ENCODE data around the gene CISTR.

CISTR gene

DNA sequence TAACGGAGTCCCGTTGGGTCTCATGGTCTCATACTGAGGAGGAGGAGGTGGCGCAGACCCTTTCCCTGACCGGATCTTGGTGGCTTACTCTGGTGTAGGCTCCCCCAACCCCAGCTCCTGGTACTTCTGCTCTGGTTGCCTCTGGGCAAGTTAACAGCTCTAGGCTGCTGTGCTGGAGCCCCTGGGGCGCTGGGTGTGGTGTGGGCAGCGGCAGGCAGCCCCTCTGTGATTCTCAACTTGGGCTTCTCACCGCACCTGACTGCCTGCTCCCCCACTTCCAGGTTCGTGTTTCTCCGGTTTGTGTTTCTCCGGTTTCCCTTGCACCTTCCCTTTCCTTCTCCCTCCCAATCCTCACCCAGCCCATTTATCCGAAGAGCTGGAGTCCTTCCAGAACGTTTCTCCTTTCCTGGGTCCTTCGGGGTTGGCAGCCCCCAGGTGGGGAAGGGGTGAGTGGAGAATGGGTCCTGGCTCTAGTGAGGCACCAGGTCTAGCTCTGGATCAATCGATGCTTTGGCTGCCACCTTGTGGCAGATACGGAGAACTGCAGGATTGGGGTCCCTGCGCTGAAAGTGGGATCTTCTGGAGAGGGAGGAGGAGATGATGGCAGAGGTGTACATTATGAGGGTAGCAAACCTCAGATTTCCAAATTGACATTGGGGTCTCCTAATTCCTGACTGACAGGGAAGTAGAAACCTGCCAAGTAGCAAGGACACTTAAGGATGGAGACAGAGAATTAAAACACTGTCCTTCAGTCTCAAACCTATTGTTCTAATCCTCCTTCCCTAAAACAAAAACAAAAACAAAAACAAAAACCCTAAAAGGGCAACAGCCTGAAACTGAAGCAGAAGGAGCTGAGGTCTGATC lies 8.3 kb downstream of the CISTR start:
- Histone ChIP-seq H3K4me3 (ENCODE audit: low read depth, low read length) (no peak overlapping the region), H3K4me1 (ENCODE audit: control insufficient read depth, insufficient read depth, low read length) (peaks cover 7% of the 10 kb centered on the region), H3K36me3 (ENCODE audit: control insufficient read depth in 2 of 2, insufficient read depth in 1 of 2, low read length in 2 of 2) (no peaks in the 10 kb centered on the region), H3K9me3 (ENCODE audit: control insufficient read depth, insufficient read depth, low read depth, low read length) (no peaks in the 10 kb centered on the region), H3K27ac (ENCODE audit: extremely low read depth, low read depth, low read length) (no peak overlapping the region)
- ChIA-PET POLR2A (interaction anchor here (0.6 to 1.2 kb wide), 3 partner anchors 21 to 41 kb away, joined by 3 read pairs; no protein-coding TSS in a partner anchor), CTCF (interaction anchor here (0.6 to 12.6 kb wide), 31 partner anchors 14 to 678 kb away, joined by 3 to 915 read pairs (median 4); partner anchors contain the start of genes ATP5MC2, CALCOCO1, HOTAIR and HOXC10)
- TF ChIP-seq ZNF623 (tag by site-specific recombination; IDR thresholded peaks at IDR 0.05) = no peak
- no peak for TF ChIP-seq TRIM28 (IDR thresholded peaks at IDR 0.05; ENCODE audit: borderline replicate concordance, low read length)
- no peak for TF ChIP-seq ZNF324 (tag by site-specific recombination; IDR thresholded peaks at IDR 0.05)
- no peak for TF ChIP-seq ZNF18 (tag by site-specific recombination; IDR thresholded peaks at IDR 0.05)
- no peak for TF ChIP-seq ZFP41 (tag by site-specific recombination; IDR thresholded peaks at IDR 0.05; ENCODE audit: borderline replicate concordance)
- no peak for TF ChIP-seq ZNF571 (tag by site-specific recombination; IDR thresholded peaks at IDR 0.05)
- peak; percentile 30; the same call in 1 of the 2 replicates for TF ChIP-seq ZNF366 (tag by site-specific recombination; conservative IDR thresholded peaks at IDR 0.05)
- no peak for TF ChIP-seq ZBTB8A (tag by site-specific recombination; IDR thresholded peaks at IDR 0.05)
- TF ChIP-seq KLF10 (tag by site-specific recombination; IDR thresholded peaks at IDR 0.05) = no peak
- no peak for TF ChIP-seq ZBTB7A (tag by site-specific recombination; IDR thresholded peaks at IDR 0.05; ENCODE audit: low read depth)
- TF ChIP-seq, protein P1, sequence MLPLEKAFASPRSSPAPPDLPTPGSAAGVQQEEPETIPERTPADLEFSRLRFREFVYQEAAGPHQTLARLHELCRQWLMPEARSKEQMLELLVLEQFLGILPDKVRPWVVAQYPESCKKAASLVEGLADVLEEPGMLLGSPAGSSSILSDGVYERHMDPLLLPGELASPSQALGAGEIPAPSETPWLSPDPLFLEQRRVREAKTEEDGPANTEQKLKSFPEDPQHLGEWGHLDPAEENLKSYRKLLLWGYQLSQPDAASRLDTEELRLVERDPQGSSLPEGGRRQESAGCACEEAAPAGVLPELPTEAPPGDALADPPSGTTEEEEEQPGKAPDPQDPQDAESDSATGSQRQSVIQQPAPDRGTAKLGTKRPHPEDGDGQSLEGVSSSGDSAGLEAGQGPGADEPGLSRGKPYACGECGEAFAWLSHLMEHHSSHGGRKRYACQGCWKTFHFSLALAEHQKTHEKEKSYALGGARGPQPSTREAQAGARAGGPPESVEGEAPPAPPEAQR (tag by site-specific recombination; IDR thresholded peaks at IDR 0.05) = no peak
- TF ChIP-seq MEIS1 (CRISPR knock-in tag; IDR thresholded peaks at IDR 0.05; ENCODE audit: borderline replicate concordance) = no peak
- no peak for TF ChIP-seq HOXC10 (CRISPR knock-in tag; IDR thresholded peaks at IDR 0.05)
- TF ChIP-seq, protein P2, sequence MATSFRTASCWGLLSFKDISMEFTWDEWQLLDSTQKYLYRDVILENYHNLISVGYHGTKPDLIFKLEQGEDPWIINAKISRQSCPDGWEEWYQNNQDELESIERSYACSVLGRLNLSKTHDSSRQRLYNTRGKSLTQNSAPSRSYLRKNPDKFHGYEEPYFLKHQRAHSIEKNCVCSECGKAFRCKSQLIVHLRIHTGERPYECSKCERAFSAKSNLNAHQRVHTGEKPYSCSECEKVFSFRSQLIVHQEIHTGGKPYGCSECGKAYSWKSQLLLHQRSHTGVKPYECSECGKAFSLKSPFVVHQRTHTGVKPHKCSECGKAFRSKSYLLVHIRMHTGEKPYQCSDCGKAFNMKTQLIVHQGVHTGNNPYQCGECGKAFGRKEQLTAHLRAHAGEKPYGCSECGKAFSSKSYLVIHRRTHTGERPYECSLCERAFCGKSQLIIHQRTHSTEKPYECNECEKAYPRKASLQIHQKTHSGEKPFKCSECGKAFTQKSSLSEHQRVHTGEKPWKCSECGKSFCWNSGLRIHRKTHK (tag by site-specific recombination; IDR thresholded peaks at IDR 0.05) = no peak
- no peak for TF ChIP-seq ZNF266 (tag by site-specific recombination; IDR thresholded peaks at IDR 0.05; ENCODE audit: low read depth)
- TF ChIP-seq, protein P3, sequence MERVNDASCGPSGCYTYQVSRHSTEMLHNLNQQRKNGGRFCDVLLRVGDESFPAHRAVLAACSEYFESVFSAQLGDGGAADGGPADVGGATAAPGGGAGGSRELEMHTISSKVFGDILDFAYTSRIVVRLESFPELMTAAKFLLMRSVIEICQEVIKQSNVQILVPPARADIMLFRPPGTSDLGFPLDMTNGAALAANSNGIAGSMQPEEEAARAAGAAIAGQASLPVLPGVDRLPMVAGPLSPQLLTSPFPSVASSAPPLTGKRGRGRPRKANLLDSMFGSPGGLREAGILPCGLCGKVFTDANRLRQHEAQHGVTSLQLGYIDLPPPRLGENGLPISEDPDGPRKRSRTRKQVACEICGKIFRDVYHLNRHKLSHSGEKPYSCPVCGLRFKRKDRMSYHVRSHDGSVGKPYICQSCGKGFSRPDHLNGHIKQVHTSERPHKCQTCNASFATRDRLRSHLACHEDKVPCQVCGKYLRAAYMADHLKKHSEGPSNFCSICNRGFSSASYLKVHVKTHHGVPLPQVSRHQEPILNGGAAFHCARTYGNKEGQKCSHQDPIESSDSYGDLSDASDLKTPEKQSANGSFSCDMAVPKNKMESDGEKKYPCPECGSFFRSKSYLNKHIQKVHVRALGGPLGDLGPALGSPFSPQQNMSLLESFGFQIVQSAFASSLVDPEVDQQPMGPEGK (tag by site-specific recombination; IDR thresholded peaks at IDR 0.05) = peak; percentile 53; the same call in 1 of the 2 replicates
- no peak for TF ChIP-seq ZNF394 (tag by site-specific recombination; IDR thresholded peaks at IDR 0.05; ENCODE audit: borderline replicate concordance)
- no peak for TF ChIP-seq ZBTB48 (tag by site-specific recombination; IDR thresholded peaks at IDR 0.05)
- TF ChIP-seq ZNF184 (tag by site-specific recombination; IDR thresholded peaks at IDR 0.05) = no peak
- TF ChIP-seq ZBTB17 (tag by site-specific recombination; IDR thresholded peaks at IDR 0.05) = peak; percentile 71
- no peak for TF ChIP-seq ZNF350 (tag by site-specific recombination; IDR thresholded peaks at IDR 0.05)
- TF ChIP-seq, protein P4, sequence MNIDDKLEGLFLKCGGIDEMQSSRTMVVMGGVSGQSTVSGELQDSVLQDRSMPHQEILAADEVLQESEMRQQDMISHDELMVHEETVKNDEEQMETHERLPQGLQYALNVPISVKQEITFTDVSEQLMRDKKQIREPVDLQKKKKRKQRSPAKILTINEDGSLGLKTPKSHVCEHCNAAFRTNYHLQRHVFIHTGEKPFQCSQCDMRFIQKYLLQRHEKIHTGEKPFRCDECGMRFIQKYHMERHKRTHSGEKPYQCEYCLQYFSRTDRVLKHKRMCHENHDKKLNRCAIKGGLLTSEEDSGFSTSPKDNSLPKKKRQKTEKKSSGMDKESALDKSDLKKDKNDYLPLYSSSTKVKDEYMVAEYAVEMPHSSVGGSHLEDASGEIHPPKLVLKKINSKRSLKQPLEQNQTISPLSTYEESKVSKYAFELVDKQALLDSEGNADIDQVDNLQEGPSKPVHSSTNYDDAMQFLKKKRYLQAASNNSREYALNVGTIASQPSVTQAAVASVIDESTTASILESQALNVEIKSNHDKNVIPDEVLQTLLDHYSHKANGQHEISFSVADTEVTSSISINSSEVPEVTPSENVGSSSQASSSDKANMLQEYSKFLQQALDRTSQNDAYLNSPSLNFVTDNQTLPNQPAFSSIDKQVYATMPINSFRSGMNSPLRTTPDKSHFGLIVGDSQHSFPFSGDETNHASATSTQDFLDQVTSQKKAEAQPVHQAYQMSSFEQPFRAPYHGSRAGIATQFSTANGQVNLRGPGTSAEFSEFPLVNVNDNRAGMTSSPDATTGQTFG (tag by site-specific recombination; IDR thresholded peaks at IDR 0.05; ENCODE audit: borderline replicate concordance) = no peak
- TF ChIP-seq ZNF223 (tag by site-specific recombination; IDR thresholded peaks at IDR 0.05) = peak; percentile 40; the same call in 1 of the 2 replicates
- TF ChIP-seq ZNF311 (tag by site-specific recombination; IDR thresholded peaks at IDR 0.05; ENCODE audit: borderline replicate concordance) = no peak
- TF ChIP-seq ZNF560 (tag by site-specific recombination; IDR thresholded peaks at IDR 0.05; ENCODE audit: borderline replicate concordance) = no peak
- no peak for TF ChIP-seq ZBTB20 (tag by site-specific recombination; IDR thresholded peaks at IDR 0.05)
- TF ChIP-seq ZSCAN30 (tag by site-specific recombination; IDR thresholded peaks at IDR 0.05) = no peak
- TF ChIP-seq SP7 (tag by site-specific recombination; IDR thresholded peaks at IDR 0.05) = no peak
- no peak for TF ChIP-seq ZNF37A (tag by site-specific recombination; IDR thresholded peaks at IDR 0.05)
- no peak for TF ChIP-seq ZNF561 (tag by site-specific recombination; IDR thresholded peaks at IDR 0.05; ENCODE audit: borderline replicate concordance)

Data from HEK293 (cell line).